Prostate gland (tissue), 2 donors: Measurements from ENCODE around the gene AGK.

ENCODE experiments used
- CTCF ChIP-seq, 4 experiments: fragments of 200-600 bp in 2 of 4; fragments of 450-650 bp in 2 of 4; sonication (generic) in 2 of 4; IDR thresholded peaks; 1 replicate in 3 of 4; 2 replicates in 1 of 4; pipeline ENCODE4 v1.5.1; 2016 to 2019; ENCODE audit warnings: antibody characterized with exemption in 4 of 4, mild to moderate bottlenecking in 2 of 4, moderate library complexity in 2 of 4
- POLR2A ChIP-seq: fragments of 450-650 bp; IDR thresholded peaks from one replicate; pipeline ENCODE4 v1.6.1; 2016; ENCODE audit warnings: antibody characterized with exemption, mild to moderate bottlenecking

- TF ChIP-seq POLR2A (no peak), CTCF (IDR thresholded peaks at IDR 0.05) (no peak)
Observed at GRCh38 chr7:141575654-141576448, 24.6 kb downstream of the AGK start.
